ENCODE data around the gene TNFRSF25.

DNA sequence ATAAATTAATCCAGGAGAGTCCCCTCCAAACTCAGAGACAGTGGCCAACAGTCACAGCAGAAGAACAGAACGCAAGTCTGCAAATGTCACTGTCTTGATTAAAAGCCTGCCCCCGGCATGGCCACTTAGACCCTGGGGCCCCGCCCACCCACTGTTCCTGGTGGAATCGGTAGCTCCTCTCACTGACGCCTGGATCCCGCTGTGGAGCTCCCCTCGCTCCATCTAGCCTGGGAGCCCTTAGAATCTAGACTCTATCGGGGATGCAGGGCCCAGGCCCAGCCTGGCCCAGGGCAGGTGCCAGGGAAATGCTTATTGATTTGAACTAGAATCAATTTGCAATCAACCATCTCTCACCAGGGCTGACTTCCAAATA lies 46.9 kb upstream of the TNFRSF25 start:
- TF ChIP-seq EP300 (conservative IDR thresholded peaks at IDR 0.05; ENCODE audit: poor library complexity, severe bottlenecking) (no peak), MXI1 (conservative IDR thresholded peaks at IDR 0.05; ENCODE audit: poor library complexity, severe bottlenecking) (no peak), TAF1 (IDR thresholded peaks at IDR 0.05; ENCODE audit: low read depth) (no peak)
- TF ChIP-seq, protein P1, sequence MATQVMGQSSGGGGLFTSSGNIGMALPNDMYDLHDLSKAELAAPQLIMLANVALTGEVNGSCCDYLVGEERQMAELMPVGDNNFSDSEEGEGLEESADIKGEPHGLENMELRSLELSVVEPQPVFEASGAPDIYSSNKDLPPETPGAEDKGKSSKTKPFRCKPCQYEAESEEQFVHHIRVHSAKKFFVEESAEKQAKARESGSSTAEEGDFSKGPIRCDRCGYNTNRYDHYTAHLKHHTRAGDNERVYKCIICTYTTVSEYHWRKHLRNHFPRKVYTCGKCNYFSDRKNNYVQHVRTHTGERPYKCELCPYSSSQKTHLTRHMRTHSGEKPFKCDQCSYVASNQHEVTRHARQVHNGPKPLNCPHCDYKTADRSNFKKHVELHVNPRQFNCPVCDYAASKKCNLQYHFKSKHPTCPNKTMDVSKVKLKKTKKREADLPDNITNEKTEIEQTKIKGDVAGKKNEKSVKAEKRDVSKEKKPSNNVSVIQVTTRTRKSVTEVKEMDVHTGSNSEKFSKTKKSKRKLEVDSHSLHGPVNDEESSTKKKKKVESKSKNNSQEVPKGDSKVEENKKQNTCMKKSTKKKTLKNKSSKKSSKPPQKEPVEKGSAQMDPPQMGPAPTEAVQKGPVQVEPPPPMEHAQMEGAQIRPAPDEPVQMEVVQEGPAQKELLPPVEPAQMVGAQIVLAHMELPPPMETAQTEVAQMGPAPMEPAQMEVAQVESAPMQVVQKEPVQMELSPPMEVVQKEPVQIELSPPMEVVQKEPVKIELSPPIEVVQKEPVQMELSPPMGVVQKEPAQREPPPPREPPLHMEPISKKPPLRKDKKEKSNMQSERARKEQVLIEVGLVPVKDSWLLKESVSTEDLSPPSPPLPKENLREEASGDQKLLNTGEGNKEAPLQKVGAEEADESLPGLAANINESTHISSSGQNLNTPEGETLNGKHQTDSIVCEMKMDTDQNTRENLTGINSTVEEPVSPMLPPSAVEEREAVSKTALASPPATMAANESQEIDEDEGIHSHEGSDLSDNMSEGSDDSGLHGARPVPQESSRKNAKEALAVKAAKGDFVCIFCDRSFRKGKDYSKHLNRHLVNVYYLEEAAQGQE (IDR thresholded peaks at IDR 0.05; ENCODE audit: borderline replicate concordance): no peak
- TF ChIP-seq, protein P2, sequence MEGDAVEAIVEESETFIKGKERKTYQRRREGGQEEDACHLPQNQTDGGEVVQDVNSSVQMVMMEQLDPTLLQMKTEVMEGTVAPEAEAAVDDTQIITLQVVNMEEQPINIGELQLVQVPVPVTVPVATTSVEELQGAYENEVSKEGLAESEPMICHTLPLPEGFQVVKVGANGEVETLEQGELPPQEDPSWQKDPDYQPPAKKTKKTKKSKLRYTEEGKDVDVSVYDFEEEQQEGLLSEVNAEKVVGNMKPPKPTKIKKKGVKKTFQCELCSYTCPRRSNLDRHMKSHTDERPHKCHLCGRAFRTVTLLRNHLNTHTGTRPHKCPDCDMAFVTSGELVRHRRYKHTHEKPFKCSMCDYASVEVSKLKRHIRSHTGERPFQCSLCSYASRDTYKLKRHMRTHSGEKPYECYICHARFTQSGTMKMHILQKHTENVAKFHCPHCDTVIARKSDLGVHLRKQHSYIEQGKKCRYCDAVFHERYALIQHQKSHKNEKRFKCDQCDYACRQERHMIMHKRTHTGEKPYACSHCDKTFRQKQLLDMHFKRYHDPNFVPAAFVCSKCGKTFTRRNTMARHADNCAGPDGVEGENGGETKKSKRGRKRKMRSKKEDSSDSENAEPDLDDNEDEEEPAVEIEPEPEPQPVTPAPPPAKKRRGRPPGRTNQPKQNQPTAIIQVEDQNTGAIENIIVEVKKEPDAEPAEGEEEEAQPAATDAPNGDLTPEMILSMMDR (IDR thresholded peaks at IDR 0.05; ENCODE audit: poor library complexity, severe bottlenecking): no peak
